Measurements from ENCODE around the gene KCND1. TPM values are rescaled to one million over a fixed set of nuclear protein-coding genes. Genes with fewer than 3 reads are reported as not detected.

KCND1 gene
- total and polyA plus RNA-seq, 4 donors = 0.17 to 1.1 (median 0.28) TPM

DNA sequence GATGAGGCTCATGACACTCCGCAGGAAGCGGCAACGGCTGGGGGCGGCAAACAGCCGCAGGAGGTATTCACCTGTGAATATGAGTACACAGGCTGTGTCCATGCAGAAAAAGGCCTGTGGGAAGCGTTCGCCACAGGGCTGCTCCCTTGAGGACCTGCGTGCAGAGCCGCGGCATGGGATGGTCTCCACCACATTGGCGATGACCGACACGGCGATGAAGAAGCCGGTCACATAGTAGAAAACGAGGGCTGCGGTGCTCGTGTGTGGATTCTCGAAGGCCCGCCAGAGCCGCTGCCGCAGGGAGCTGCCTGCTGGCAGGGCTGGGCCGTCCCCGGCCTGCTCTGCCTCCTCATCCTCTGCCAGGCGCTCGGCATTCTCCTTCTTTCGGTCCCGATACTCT is 2.2 kb downstream of the KCND1 start:
- TF ChIP-seq EGR1 (IDR thresholded peaks at IDR 0.05; ENCODE audit: low read depth in 2 of 2) (no peak), FOXA2 (IDR thresholded peaks at IDR 0.05) (no peak), JUND (IDR thresholded peaks at IDR 0.05) (no peak), RXRA (IDR thresholded peaks at IDR 0.05) (no peak), SP1 (IDR thresholded peaks at IDR 0.05) (no peak), GABPA (IDR thresholded peaks at IDR 0.05 in 1 of 2, conservative IDR thresholded peaks at IDR 0.05 in 1 of 2) (no peak), HNF4G (IDR thresholded peaks at IDR 0.05) (no peak)
- TF ChIP-seq, protein P1, sequence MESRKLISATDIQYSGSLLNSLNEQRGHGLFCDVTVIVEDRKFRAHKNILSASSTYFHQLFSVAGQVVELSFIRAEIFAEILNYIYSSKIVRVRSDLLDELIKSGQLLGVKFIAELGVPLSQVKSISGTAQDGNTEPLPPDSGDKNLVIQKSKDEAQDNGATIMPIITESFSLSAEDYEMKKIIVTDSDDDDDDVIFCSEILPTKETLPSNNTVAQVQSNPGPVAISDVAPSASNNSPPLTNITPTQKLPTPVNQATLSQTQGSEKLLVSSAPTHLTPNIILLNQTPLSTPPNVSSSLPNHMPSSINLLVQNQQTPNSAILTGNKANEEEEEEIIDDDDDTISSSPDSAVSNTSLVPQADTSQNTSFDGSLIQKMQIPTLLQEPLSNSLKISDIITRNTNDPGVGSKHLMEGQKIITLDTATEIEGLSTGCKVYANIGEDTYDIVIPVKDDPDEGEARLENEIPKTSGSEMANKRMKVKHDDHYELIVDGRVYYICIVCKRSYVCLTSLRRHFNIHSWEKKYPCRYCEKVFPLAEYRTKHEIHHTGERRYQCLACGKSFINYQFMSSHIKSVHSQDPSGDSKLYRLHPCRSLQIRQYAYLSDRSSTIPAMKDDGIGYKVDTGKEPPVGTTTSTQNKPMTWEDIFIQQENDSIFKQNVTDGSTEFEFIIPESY (IDR thresholded peaks at IDR 0.05) = no peak
- H3K27ac ChIP-seq (ENCODE audit: low read depth in 1 of 2, low read length in 2 of 2) = no peak overlapping the region
- H3K4me1 ChIP-seq (ENCODE audit: control insufficient read depth in 4 of 4, insufficient read depth in 4 of 4, low read length in 3 of 4) = peaks cover 3 to 8% (median 4%) of the 10 kb centered on the region in 4 donors
- WGBS = 96% methylated on average over 28 of the region's 28 CpGs
- no peaks in the 10 kb centered on the region for H3K27me3 ChIP-seq (ENCODE audit: control insufficient read depth in 4 of 4, insufficient read depth in 4 of 4, low read length in 3 of 4)
- H3K9me3 ChIP-seq (ENCODE audit: control insufficient read depth in 4 of 4, low read length in 3 of 4) = no peaks in the 10 kb centered on the region
- DNase-seq (ENCODE audit: low spot score) = no peak
- no peak overlapping the region for H3K9ac ChIP-seq (ENCODE audit: low read depth in 1 of 2, low read length in 2 of 2)
- H3K36me3 ChIP-seq (ENCODE audit: control insufficient read depth in 4 of 4, insufficient read depth in 3 of 4, low read depth in 1 of 4, low read length in 3 of 4) = peaks cover 0 to 4% (median under 1%) of the 10 kb centered on the region in 4 donors
- no peak overlapping the region for H3K4me3 ChIP-seq (ENCODE audit: low read depth in 1 of 3, low read length in 3 of 3)

DNA sequence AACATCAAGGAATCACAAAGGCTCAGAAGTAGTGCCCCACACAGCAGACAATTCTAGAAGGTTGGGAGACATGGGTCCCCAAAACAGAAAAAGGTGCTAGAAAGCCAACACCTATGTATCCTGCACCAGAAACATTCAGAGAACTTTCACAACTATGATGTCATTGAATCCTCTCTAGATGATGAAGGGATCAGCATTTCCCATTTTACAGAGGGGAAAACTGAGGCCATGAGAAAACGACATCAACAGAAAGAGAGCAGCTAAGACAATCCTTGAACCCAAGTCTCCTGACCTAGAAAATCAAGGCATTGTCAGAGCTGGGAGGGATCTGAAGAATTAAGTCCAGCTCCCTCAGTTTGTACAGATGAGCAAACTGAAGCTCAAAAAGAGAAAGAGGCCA is 3.3 kb downstream of the KCND1 start:
- H3K9ac ChIP-seq (ENCODE audit: low read depth in 1 of 2, low read length in 2 of 2) = no peak overlapping the region
- no peak for DNase-seq (ENCODE audit: low spot score)
- WGBS = 78% methylated on average over 1 of the region's 1 CpG
- peaks cover 3 to 8% (median 4%) of the 10 kb centered on the region in 4 donors for H3K4me1 ChIP-seq (ENCODE audit: control insufficient read depth in 4 of 4, insufficient read depth in 4 of 4, low read length in 3 of 4)
- TF ChIP-seq YY1 (IDR thresholded peaks at IDR 0.05) (no peak), TAF1 (conservative IDR thresholded peaks at IDR 0.05) (no peak), GABPA (IDR thresholded peaks at IDR 0.05 in 1 of 2, conservative IDR thresholded peaks at IDR 0.05 in 1 of 2) (no peak), SP1 (IDR thresholded peaks at IDR 0.05) (no peak), FOXA2 (IDR thresholded peaks at IDR 0.05) (no peak)
- TF ChIP-seq, protein P2, sequence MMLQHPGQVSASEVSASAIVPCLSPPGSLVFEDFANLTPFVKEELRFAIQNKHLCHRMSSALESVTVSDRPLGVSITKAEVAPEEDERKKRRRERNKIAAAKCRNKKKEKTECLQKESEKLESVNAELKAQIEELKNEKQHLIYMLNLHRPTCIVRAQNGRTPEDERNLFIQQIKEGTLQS (IDR thresholded peaks at IDR 0.05) = no peak
- TF ChIP-seq, protein P3, sequence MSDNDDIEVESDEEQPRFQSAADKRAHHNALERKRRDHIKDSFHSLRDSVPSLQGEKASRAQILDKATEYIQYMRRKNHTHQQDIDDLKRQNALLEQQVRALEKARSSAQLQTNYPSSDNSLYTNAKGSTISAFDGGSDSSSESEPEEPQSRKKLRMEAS (IDR thresholded peaks at IDR 0.05) = no peak
- H3K4me3 ChIP-seq (ENCODE audit: low read depth in 1 of 3, low read length in 3 of 3) = no peak overlapping the region
- no peaks in the 10 kb centered on the region for H3K27me3 ChIP-seq (ENCODE audit: control insufficient read depth in 4 of 4, insufficient read depth in 4 of 4, low read length in 3 of 4)
- no peaks in the 10 kb centered on the region for H3K9me3 ChIP-seq (ENCODE audit: control insufficient read depth in 4 of 4, low read length in 3 of 4)
- H3K27ac ChIP-seq (ENCODE audit: low read depth in 1 of 2, low read length in 2 of 2) = no peak overlapping the region
- no peaks in the 10 kb centered on the region for H3K36me3 ChIP-seq (ENCODE audit: control insufficient read depth in 4 of 4, insufficient read depth in 3 of 4, low read depth in 1 of 4, low read length in 3 of 4)

DNA sequence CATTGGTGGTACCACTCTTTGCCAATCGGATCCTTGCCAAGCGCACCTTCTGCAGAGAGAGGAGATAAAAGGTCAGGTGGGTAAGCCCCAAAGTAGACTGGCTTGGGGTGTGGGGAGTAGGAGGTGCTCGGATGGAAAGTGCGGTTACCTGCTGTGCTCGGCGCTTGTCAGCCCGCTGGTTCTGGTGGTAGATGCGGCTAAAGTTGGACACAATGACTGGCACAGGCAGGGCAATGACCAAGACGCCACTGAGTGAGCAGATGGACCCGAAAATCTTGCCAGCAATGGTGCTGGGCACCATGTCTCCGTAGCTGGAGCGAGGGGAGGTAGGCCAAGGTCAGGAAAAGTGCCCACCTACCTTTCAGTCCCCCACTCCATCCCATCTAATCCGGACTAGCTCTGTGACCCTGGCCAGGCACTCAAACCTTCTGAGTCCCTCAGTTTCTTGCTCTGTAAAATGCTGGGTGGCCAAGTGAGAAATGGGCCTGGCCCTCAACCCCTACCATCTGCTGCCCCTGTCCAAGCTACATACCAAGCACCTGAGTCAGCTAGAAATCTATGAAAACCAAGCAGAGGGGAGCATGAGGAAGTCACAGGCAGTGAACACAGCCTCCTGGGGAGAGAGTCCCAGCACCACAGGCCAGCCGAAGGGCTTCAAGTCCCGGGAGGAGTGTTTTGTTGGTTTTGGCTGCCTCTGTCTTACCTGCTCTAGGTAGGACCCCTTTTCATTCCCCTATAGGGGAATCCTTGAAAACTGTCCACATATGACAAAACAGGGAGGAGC is 4.7 kb downstream of the KCND1 start:
- no peaks in the 10 kb centered on the region for H3K9me3 ChIP-seq (ENCODE audit: control insufficient read depth in 4 of 4, low read length in 3 of 4)

More for the DNA sequence above, 4.7 kb downstream of the KCND1 start:
- Histone ChIP-seq H3K9ac (ENCODE audit: low read depth in 1 of 2, low read length in 2 of 2) (no peak overlapping the region), H3K4me1 (ENCODE audit: control insufficient read depth in 4 of 4, insufficient read depth in 4 of 4, low read length in 3 of 4) (peaks cover 1 to 3% (median 2%) of the 10 kb centered on the region in 4 donors), H3K27ac (ENCODE audit: low read depth in 1 of 2, low read length in 2 of 2) (no peak overlapping the region), H3K4me3 (ENCODE audit: low read depth in 1 of 3, low read length in 3 of 3) (no peak overlapping the region), H3K27me3 (ENCODE audit: control insufficient read depth in 4 of 4, insufficient read depth in 4 of 4, low read length in 3 of 4) (no peaks in the 10 kb centered on the region), H3K36me3 (ENCODE audit: control insufficient read depth in 4 of 4, insufficient read depth in 3 of 4, low read depth in 1 of 4, low read length in 3 of 4) (no peaks in the 10 kb centered on the region)
- no peak for DNase-seq (ENCODE audit: low spot score)
- no peak for TF ChIP-seq NR2F2 (IDR thresholded peaks at IDR 0.05)
- no peak for TF ChIP-seq GABPA (IDR thresholded peaks at IDR 0.05 in 1 of 2, conservative IDR thresholded peaks at IDR 0.05 in 1 of 2)
- TF ChIP-seq, protein P2 (IDR thresholded peaks at IDR 0.05) = no peak
- TF ChIP-seq FOXA1 (IDR thresholded peaks at IDR 0.05) = no peak
- TF ChIP-seq, protein P4, sequence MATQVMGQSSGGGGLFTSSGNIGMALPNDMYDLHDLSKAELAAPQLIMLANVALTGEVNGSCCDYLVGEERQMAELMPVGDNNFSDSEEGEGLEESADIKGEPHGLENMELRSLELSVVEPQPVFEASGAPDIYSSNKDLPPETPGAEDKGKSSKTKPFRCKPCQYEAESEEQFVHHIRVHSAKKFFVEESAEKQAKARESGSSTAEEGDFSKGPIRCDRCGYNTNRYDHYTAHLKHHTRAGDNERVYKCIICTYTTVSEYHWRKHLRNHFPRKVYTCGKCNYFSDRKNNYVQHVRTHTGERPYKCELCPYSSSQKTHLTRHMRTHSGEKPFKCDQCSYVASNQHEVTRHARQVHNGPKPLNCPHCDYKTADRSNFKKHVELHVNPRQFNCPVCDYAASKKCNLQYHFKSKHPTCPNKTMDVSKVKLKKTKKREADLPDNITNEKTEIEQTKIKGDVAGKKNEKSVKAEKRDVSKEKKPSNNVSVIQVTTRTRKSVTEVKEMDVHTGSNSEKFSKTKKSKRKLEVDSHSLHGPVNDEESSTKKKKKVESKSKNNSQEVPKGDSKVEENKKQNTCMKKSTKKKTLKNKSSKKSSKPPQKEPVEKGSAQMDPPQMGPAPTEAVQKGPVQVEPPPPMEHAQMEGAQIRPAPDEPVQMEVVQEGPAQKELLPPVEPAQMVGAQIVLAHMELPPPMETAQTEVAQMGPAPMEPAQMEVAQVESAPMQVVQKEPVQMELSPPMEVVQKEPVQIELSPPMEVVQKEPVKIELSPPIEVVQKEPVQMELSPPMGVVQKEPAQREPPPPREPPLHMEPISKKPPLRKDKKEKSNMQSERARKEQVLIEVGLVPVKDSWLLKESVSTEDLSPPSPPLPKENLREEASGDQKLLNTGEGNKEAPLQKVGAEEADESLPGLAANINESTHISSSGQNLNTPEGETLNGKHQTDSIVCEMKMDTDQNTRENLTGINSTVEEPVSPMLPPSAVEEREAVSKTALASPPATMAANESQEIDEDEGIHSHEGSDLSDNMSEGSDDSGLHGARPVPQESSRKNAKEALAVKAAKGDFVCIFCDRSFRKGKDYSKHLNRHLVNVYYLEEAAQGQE (IDR thresholded peaks at IDR 0.05) = no peak
- 94% methylated on average over 15 of the region's 15 CpGs for WGBS
